HL-60 (cell line): ENCODE results near the gene MFAP2.
"Not testable (repeated sequence)": the region's sequence is repeated elsewhere in the genome, so short reads cannot be mapped to it uniquely, and the experiment has no call there.

ENCODE experiments used
- DNase-seq, 2 experiments: peaks; one replicate each; pipeline ENCODE4 v3.0.0-alpha.2; 2010 to 2020; ENCODE audit warnings: low read depth in 1 of 2, low spot score in 1 of 2
- H3K27ac ChIP-seq: fragments of 250-450 bp; sonication (Bioruptor Pico); replicated peaks from 2 replicates; pipeline ENCODE4 v1.5.1; 2020; ENCODE audit warnings: mild to moderate bottlenecking, moderate library complexity
- H3K27me3 ChIP-seq: fragments of 250-450 bp; sonication (Bioruptor Pico); 2 replicates; pipeline ENCODE4 v1.5.1; 2021; ENCODE audit warnings: mild to moderate bottlenecking, moderate library complexity; ENCODE audit not compliant: insufficient read depth, poor library complexity, severe bottlenecking
- H3K4me3 ChIP-seq: replicated peaks from 2 replicates; pipeline ENCODE4 v1.5.1; 2011; ENCODE audit warnings: mild to moderate bottlenecking, control low read depth, low read length; ENCODE audit not compliant: insufficient read depth
- CTCF ChIP-seq: IDR thresholded peaks from one replicate; pipeline ENCODE4 v1.5.1; 2011; ENCODE audit warnings: low read length, control low read depth, inconsistent platforms; ENCODE audit not compliant: insufficient read depth
- GABPA ChIP-seq: IDR thresholded peaks from 2 replicates; pipeline ENCODE4 v1.6.1; 2012; ENCODE audit warnings: low read depth
- POLR2AphosphoS5 ChIP-seq: IDR thresholded peaks from 2 replicates; pipeline ENCODE4 v1.6.1; 2012; ENCODE audit warnings: low read depth
- REST ChIP-seq: IDR thresholded peaks from 2 replicates; pipeline ENCODE4 v1.6.1; 2012; ENCODE audit warnings: low read depth; ENCODE audit not compliant: insufficient replicate concordance
- SPI1 ChIP-seq: IDR thresholded peaks from 2 replicates; pipeline ENCODE4 v1.6.1; 2012; ENCODE audit warnings: low read depth, mild to moderate bottlenecking, borderline replicate concordance

MFAP2 gene

GRCh38 chr1:16946646-16947045 is 33.8 kb downstream of the MFAP2 start:
- TF ChIP-seq SPI1, result no peak
- TF ChIP-seq POLR2AphosphoS5, result no peak
- TF ChIP-seq CTCF, result no peak
- no peak for TF ChIP-seq GABPA
- Histone ChIP-seq H3K4me3 (no peak overlapping the region), H3K27ac (no peak overlapping the region), H3K27me3 (no peaks in the 10 kb centered on the region)
- DNase-seq, result no peak

- not testable (repeated sequence) for DNase-seq, H3K27ac ChIP-seq, H3K27me3 ChIP-seq, H3K4me3 ChIP-seq
Measured at GRCh38 chr1:16946185-16946584, 34.2 kb downstream of the MFAP2 start.

- not testable (repeated sequence) for DNase-seq, H3K4me3 ChIP-seq
Measured at GRCh38 chr1:16945512-16945911, 34.9 kb downstream of the MFAP2 start.

GRCh38 chr1:16944038-16944437 is 36.4 kb downstream of the MFAP2 start:
- DNase-seq, result no peak
- TF ChIP-seq REST, result no peak
- no peak for TF ChIP-seq SPI1
- TF ChIP-seq CTCF, result no peak
- TF ChIP-seq GABPA, result no peak
- TF ChIP-seq POLR2AphosphoS5, result no peak
- Histone ChIP-seq H3K27me3 (no peaks in the 10 kb centered on the region), H3K4me3 (no peak overlapping the region), H3K27ac (no peak overlapping the region)

More at GRCh38 chr1:16945512-16945911, 34.9 kb downstream of the MFAP2 start:
- not testable (repeated sequence) for H3K27me3 ChIP-seq, H3K27ac ChIP-seq

GRCh38 chr1:16939386-16940180 is 40.8 kb downstream of the MFAP2 start:
- not testable (repeated sequence) for DNase-seq, H3K4me3 ChIP-seq, H3K27me3 ChIP-seq, H3K27ac ChIP-seq

- TF ChIP-seq CTCF (no peak), SPI1 (no peak), GABPA (no peak), REST (no peak), POLR2AphosphoS5 (no peak)
- DNase-seq, result no peak
- no peak overlapping the region for H3K4me3 ChIP-seq
- no peaks in the 10 kb centered on the region for H3K27me3 ChIP-seq
- no peak overlapping the region for H3K27ac ChIP-seq
Measured at GRCh38 chr1:16938351-16939321, 41.8 kb downstream of the MFAP2 start.

- H3K27me3 ChIP-seq, H3K4me3 ChIP-seq, H3K27ac ChIP-seq, DNase-seq: not testable (repeated sequence)
Measured at GRCh38 chr1:16936580-16936979, 43.8 kb downstream of the MFAP2 start.
